Measurements from ENCODE around the gene PTPRR. TPM values are rescaled to one million over a fixed set of nuclear protein-coding genes. Genes with fewer than 3 reads are reported as not detected.

The PTPRR gene
- total RNA-seq, 1 donor from 2014 or later: 15.5 TPM

DNA sequence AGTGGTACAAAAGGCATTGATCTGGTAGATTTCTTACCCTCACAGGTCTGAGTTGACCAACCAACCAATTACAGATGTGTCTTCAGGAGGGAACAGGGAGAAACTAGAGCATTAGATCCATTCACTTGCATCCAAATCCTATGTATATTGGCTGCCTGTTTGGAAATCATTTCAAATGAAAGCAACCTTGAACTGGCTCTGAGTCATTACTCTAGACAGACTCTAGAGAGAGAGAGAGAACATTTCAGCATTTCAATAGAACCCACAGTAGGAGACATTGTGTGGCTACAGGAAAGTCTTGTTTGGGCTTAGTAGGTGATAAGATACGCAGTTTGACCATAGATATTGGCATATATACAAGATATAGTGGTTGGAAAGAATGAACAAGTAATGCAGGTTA, 114.5 kb downstream of the PTPRR start:
- DNase-seq (ENCODE audit: low read depth): no peak

GRCh38 chr12:70798016-70798783, 122.3 kb downstream of the PTPRR start:
- DNase-seq (ENCODE audit: low read depth): no peak

GRCh38 chr12:70796989-70797388, 123.5 kb downstream of the PTPRR start:
- DNase-seq (ENCODE audit: low read depth): no peak

DNA sequence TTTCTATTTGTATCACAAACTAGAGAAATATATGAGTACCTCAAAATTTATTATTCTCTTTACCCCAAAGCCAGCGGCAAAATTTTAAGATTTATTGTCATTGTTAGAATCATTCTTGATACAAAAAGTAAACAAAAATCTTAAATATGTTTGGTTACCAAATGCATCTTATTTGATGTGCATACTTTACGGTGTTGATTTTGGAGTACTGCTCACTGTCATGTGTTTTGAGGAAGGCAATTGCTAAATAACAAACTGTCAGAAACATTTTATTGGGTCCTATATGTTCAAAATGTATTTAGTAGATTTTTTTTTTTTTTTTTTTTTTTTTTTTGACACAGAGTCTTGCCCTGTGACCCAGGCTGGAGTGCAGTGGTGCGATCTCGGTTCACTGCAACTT, 124.9 kb downstream of the PTPRR start:
- no peak for DNase-seq (ENCODE audit: low read depth)

GRCh38 chr12:70794131-70794530, 126.4 kb downstream of the PTPRR start:
- DNase-seq (ENCODE audit: low read depth): no peak

DNA sequence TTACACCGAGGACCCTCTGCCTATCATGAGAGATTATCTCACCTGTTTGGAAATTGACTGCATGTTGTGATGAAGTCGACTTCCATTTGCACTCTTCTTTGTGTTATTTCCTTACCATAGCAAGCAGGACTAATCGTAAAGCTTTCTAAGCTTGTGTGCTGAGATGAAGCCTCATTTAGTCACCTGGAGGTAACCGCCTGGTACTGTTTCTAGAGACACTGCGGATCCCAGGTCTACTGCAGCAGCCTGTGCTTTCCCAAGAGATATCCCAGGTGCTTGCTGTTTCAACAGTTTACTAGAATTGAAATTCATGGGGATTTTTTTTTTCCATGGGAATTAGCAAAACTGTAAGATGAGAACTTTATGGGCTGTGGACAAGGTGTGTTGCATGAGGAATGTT, 131.8 kb downstream of the PTPRR start:
- no peak for DNase-seq (ENCODE audit: low read depth)

- DNase-seq (ENCODE audit: low read depth): no peak
Observed at GRCh38 chr12:70787612-70788011, 132.9 kb downstream of the PTPRR start.

DNA sequence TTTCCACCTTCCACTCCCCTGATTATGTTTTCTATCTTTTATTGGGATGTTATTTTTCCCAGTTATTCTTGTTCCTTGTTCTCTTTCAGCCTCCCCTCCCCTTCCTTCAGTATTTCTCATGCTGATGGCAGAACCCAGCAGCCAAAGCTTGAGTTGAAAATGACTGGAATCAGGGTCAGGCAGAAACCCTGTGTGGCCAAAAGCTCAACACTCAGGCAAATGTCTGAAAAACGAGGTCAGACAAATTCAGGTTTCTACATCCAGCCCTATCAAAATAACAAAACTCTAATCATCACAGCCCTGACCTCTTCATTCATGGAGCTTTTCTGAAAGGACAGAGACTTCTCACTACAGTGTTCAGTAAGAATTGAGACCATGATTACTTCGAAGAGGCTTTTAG, 134.6 kb downstream of the PTPRR start:
- DNase-seq (ENCODE audit: low read depth): no peak

DNA sequence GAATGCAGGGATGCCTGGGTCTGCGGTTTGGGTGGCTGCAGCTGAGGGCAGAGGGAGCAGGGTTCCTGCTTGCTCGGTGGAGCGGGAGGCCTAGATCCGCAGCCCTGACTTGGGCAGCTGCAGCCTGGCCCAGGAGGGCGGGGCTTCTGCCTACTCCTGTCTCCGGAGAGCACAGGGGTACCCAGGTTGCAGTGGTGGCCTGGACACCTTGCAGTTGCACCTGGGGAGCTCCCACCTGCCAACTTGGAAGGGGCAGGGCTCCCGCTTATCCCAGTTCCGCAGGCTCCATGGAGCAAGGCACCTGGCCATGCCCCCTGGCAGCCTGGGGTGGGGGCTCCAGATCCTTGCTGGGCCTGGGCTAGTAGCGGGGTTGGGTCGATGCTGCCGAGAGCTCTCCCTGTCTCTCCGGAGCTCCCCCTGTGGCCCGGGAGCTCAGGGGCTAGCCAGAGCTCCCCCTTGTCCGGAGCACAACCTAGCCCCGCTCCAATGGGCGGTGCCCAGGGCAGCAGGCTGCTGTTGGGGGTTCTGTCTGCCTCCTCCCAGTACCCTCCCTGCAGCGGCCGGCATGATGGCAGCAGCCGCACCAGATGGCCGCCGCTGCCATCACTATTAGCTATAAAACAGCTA, 136.4 kb downstream of the PTPRR start:
- no peak for DNase-seq (ENCODE audit: low read depth)

- no peak for DNase-seq (ENCODE audit: low read depth)
Observed at GRCh38 chr12:70783455-70783854, 137.1 kb downstream of the PTPRR start.

- DNase-seq (ENCODE audit: low read depth): no peak
Observed at GRCh38 chr12:70779250-70779649, 141.3 kb downstream of the PTPRR start.

GRCh38 chr12:70774055-70774454, 146.5 kb downstream of the PTPRR start:
- DNase-seq (ENCODE audit: low read depth): peak; percentile 10

DNA sequence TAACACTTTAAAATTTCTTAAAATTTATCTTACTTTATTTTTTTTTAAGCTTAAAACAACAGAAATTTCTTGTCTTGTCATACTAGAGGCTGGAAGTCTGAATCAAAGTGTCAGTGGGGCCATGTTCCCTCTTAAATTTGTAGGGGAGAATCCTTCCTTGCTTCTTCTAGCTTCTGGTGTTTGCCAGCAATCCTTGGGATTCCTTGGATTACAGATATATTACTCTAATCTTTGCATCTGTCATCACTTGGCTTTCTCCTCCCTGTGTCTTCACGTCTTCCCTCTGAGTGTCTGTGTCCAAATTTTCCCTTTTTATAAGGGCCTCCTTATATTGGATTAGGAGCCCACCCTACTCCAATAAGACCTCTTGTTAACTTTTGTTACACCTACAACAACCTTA, 147.7 kb downstream of the PTPRR start:
- DNase-seq (ENCODE audit: low read depth): no peak

DNA sequence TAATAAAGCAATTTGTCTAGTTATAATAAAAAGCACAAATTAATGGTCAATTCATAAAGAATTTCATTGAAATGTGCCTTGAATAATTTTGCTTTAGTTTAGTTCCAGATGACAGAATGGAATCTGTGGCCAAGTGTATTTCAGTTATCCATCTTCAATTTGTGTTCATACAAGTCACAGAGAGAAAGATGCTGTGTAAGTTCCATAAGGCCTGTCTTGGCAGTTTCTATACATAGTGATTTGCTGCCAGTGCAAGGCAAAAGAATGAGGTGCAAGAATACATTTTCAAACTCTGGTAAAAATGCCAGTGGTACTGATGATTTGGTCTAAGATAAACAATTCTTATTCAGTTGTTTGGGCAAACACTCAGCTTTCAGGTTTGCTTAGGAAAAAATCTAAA, 149.0 kb downstream of the PTPRR start:
- DNase-seq (ENCODE audit: low read depth): no peak

DNA sequence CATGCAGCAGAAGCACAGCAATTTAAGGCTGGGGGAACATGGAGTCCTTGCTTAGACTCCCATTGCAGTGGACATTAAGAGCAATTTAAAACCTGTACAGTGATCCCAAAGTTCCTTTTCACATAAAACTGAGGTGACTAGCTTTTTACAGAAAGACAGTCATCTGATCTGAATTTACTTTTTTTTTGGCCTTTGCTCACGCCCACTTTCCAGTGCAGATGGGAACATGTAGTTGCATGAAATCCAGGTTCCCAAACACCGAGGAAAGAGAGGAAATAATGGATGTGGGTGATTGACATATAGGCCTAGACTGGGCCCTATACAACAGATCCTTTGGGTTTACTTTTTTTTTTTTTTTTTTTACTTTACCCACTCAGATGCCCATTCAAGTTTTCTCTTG, 156.9 kb downstream of the PTPRR start:
- DNase-seq (ENCODE audit: low read depth): no peak

- no peak for DNase-seq (ENCODE audit: low read depth)
Observed at GRCh38 chr12:70762000-70762399, 158.5 kb downstream of the PTPRR start.

DNA sequence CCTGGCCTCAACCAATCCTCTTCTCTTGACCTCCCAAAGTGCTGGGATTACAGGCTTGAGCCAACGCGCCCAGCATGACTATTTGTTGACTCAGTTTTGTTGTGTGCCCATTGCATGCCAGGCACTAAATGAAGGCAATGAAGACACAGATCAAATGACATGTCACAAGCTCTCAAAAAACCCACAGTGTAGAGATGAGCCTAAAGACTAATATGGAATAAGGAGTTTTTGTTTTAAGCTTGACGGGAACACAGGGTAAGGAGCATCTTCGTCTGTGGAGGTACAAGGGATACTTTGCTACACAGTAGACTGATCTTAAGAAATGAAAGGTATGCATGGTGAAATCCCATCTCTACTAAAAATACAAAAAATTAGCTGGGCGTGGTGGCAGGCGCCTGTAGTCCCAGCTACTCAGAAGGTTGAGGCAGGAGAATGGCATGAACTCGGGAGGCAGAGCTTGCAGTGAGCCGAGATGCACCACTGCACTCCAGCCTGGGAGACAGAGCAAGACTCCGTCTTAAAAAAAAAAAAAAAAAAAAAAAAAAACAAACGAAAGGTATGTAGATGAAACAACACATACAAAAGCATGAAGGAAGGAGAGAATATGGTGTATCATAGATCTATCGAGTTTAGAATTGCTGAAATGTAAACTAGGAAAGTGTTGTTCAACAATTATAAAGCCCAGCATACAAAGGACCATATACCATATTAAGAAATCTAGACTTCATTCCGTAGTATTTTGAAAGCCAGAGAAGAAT, 161.2 kb downstream of the PTPRR start:
- no peak for DNase-seq (ENCODE audit: low read depth)

GRCh38 chr12:70758494-70758845, 162.1 kb downstream of the PTPRR start:
- DNase-seq (ENCODE audit: low read depth): no peak

GRCh38 chr12:70757830-70758493, 162.6 kb downstream of the PTPRR start:
- DNase-seq (ENCODE audit: low read depth): no peak

DNA sequence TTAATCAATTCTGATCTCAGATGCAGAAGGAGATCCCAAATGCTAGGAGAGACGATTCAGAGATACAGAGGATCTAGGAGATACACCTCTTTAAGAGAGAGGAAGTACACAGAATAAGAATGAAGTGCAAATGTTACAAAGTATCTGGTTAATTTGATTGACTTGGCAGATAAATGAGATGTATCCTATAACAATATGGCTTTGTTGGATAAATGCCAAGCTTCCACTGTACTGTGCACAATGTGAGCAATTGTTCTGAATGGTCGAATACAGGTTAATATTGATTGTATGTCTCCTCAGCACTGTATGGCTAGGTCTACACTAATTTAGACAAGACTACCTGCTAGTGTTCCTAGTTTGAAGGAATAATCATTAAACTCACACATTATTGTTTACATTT, 163.7 kb downstream of the PTPRR start:
- no peak for DNase-seq (ENCODE audit: low read depth)

DNA sequence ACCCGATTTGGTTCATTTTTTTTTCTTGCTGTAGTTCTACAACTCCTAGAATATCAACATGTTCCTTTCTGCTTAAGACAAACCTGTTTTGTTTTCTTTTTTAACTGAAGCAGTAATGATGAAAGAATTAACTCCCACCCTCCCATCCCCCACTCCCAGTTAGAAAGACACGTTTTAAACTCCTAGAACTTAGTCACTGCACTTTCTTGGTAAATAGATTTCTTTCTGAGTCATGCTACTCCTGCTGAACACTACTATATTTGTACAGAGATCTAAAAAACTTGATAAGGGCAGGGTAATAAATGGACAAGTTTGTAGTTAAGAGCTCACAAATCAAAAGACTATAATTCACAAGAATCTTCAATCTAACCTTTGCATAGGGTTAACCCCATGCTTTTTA, 164.4 kb downstream of the PTPRR start:
- peak; percentile 21 for DNase-seq (ENCODE audit: low read depth)

DNA sequence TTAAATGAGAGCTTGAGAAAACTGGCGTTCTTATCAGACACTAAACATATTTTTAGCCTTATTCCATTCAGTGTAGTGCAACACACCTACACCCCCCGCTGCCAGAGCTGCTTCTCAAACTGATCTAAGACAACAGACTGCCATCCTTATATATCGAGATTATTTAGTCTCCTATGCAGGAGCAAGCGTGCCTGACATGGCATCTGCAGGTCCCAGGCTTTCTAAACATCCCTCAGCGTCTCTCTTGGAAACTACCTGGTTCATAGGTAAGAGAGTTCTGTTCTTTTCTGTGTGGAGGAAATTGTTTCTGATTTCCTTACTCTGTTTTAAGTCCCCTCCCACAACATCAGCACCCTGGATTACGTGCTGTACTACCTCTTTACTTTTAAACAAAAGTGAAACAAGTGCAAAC, 166.2 kb downstream of the PTPRR start:
- no peak for DNase-seq (ENCODE audit: low read depth)
